Right cardiac atrium (tissue), 5 donors: ENCODE measurements around the gene SLC20A1. TPM values are rescaled to one million over a fixed set of nuclear protein-coding genes. Genes with fewer than 3 reads are reported as not detected.
"Not testable (repeated sequence)": the region's sequence is repeated elsewhere in the genome, so short reads cannot be mapped to it uniquely, and the experiment has no call there.

ENCODE experiments used
- ATAC-seq, 2 donors: fragments of 200-7000 bp; cut with Tn5 transposase; one replicate each; pipeline versions ENCODE4 v1.8.0 to v1.9.1; 2020; ENCODE audit warnings: moderate library complexity in 2 of 2, mild to moderate bottlenecking in 1 of 2
- DNase-seq, 3 donors: peaks; one replicate each; pipeline ENCODE4 v3.0.0-alpha.2; 2020
- H3K27ac ChIP-seq: one replicate; pipeline ENCODE4 v1.5.1; 2013; ENCODE audit warnings: mild to moderate bottlenecking, low read length, control low read depth, moderate library complexity
- H3K27me3 ChIP-seq: one replicate; pipeline ENCODE4 v1.6.1; 2013; ENCODE audit not compliant: control insufficient read depth, insufficient read depth
- H3K4me1 ChIP-seq: one replicate; pipeline ENCODE4 v1.6.1; 2013; ENCODE audit warnings: low read length; ENCODE audit not compliant: control insufficient read depth, insufficient read depth
- H3K4me3 ChIP-seq: one replicate; pipeline ENCODE4 v1.5.1; 2013; ENCODE audit warnings: low read length, control low read depth
- H3K9me3 ChIP-seq: one replicate; pipeline ENCODE4 v1.6.1; 2013; ENCODE audit warnings: low read length; ENCODE audit not compliant: control insufficient read depth
- WGBS: extraction: QIAGEN DNeasy Blood & Tissue Kit; methylation state at CpG from one replicate; pipeline ENCODE4 v1.1.7; 2013; 5-methylcytosine and 5-hydroxymethylcytosine counted together
- intact Hi-C, 4 donors: fragments of 100-400 bp; cut with DNase I; formaldehyde crosslinking; loops; one replicate each; pipeline versions ENCODE4 v1.11.0 to v1.14.0; 2022 to 2023
- polyA plus RNA-seq: library from polyadenylated mRNA; stranded (reverse); fragments of 200-250 nt; gene quantifications from one replicate; pipeline ENCODE4 v1.2.3, GENCODE V29; 2013
- total RNA-seq, 4 donors: library from RNA; stranded (reverse); fragmentation: NEBNext Ultra II Directional; extraction: Animal tissue kit (Norgen Biotek cat#: 25700); gene quantifications; one replicate each; pipeline ENCODE4 v1.2.1, GENCODE V29; 2021
- donor health status: healthy with polysubstance abuse.
- donor health status: DM: no; HTN: yes; CAD: no.
- donor health status: DM: no; HTN: no; CAD: no.
- donor health status: DM: no; HTN: yes; CAD: no; lungs with severe emphysema.
- donor health status: DM: yes; HTN: yes; CAD: no.

Gene SLC20A1
- total and polyA plus RNA-seq, 5 donors: 8.6 to 24.2 (median 14.9) TPM

- DNase-seq, H3K4me3 ChIP-seq: not testable (repeated sequence)
- 97% methylated on average over 4 of the region's 4 CpGs for WGBS
Observed at GRCh38 chr2:112609320-112609719, 36.4 kb upstream of the SLC20A1 start.

GRCh38 chr2:112612283-112612682, 33.5 kb upstream of the SLC20A1 start:
- ATAC-seq, H3K27me3 ChIP-seq, intact Hi-C loops, DNase-seq, H3K27ac ChIP-seq, H3K4me3 ChIP-seq, H3K9me3 ChIP-seq, H3K4me1 ChIP-seq: not testable (repeated sequence)
- 83% methylated on average over 1 of the region's 1 CpG for WGBS

More at GRCh38 chr2:112609320-112609719, 36.4 kb upstream of the SLC20A1 start:
- ATAC-seq, H3K27me3 ChIP-seq, H3K4me1 ChIP-seq, H3K27ac ChIP-seq, intact Hi-C loops, H3K9me3 ChIP-seq: not testable (repeated sequence)

GRCh38 chr2:112614201-112614840, 31.4 kb upstream of the SLC20A1 start:
- H3K4me3 ChIP-seq: no peak overlapping the region
- H3K27ac ChIP-seq: no peak overlapping the region
- ATAC-seq (no peak), DNase-seq (no peak)
- 72% methylated on average over 13 of the region's 13 CpGs for WGBS
- no peaks in the 10 kb centered on the region for H3K4me1 ChIP-seq
- no peaks in the 10 kb centered on the region for H3K9me3 ChIP-seq
- intact Hi-C loops: no loop called here
- H3K27me3 ChIP-seq: no peaks in the 10 kb centered on the region

- Histone ChIP-seq H3K27me3 (no peaks in the 10 kb centered on the region), H3K9me3 (no peaks in the 10 kb centered on the region), H3K4me3 (no peak overlapping the region), H3K4me1 (no peaks in the 10 kb centered on the region), H3K27ac (no peak overlapping the region)
- intact Hi-C loops: no loop called here
- ATAC-seq (no peak), DNase-seq (no peak)
- 97% methylated on average over 8 of the region's 8 CpGs for WGBS
Observed at GRCh38 chr2:112615051-112615450, 30.7 kb upstream of the SLC20A1 start.

GRCh38 chr2:112615798-112616197, 29.9 kb upstream of the SLC20A1 start:
- H3K27ac ChIP-seq, intact Hi-C loops, H3K9me3 ChIP-seq, H3K4me3 ChIP-seq, ATAC-seq, DNase-seq, H3K4me1 ChIP-seq, H3K27me3 ChIP-seq: not testable (repeated sequence)
- WGBS: 94% methylated on average over 2 of the region's 2 CpGs

- intact Hi-C loops: no loop called here
- ATAC-seq: no peak
- WGBS: 57% methylated on average over 6 of the region's 6 CpGs
Observed at GRCh38 chr2:112618383-112618782, 27.4 kb upstream of the SLC20A1 start.

GRCh38 chr2:112621790-112622527, 23.8 kb upstream of the SLC20A1 start:
- Histone ChIP-seq H3K9me3 (no peaks in the 10 kb centered on the region), H3K27me3 (no peaks in the 10 kb centered on the region), H3K4me3 (no peak overlapping the region), H3K4me1 (peaks cover 4% of the 10 kb centered on the region), H3K27ac (no peak overlapping the region)
- intact Hi-C loops: loop anchor here in 2 of 4 donors (10.0 kb wide), 1 partner anchor 73 kb away; no protein-coding TSS in a partner anchor
- no peak for ATAC-seq
- 78% methylated on average over 22 of the region's 22 CpGs for WGBS
- DNase-seq: no peak

More at GRCh38 chr2:112618383-112618782, 27.4 kb upstream of the SLC20A1 start:
- no peaks in the 10 kb centered on the region for H3K9me3 ChIP-seq
- no peaks in the 10 kb centered on the region for H3K27me3 ChIP-seq
- DNase-seq: no peak
- no peak overlapping the region for H3K4me3 ChIP-seq
- H3K4me1 ChIP-seq: no peaks in the 10 kb centered on the region
- H3K27ac ChIP-seq: no peak overlapping the region

GRCh38 chr2:112622528-112622849, 23.2 kb upstream of the SLC20A1 start:
- intact Hi-C loops: loop anchor here in 2 of 4 donors (10.0 kb wide), 1 partner anchor 72 kb away; no protein-coding TSS in a partner anchor
- ATAC-seq (no peak), DNase-seq (no peak)
- no peak overlapping the region for H3K27ac ChIP-seq
- H3K9me3 ChIP-seq: no peaks in the 10 kb centered on the region
- 18% methylated on average over 3 of the region's 3 CpGs for WGBS
- H3K4me1 ChIP-seq: peaks cover 4% of the 10 kb centered on the region
- H3K27me3 ChIP-seq: no peaks in the 10 kb centered on the region
- H3K4me3 ChIP-seq: no peak overlapping the region

GRCh38 chr2:112623913-112624777, 21.6 kb upstream of the SLC20A1 start:
- intact Hi-C loops: loop anchor here in 2 of 4 donors (10.0 kb wide), 1 partner anchor 71 kb away; no protein-coding TSS in a partner anchor
- ATAC-seq (peak in 1 of 2 donors; percentile 44), DNase-seq (peak; percentile 52 to 69 (median 63))
- WGBS: 83% methylated on average over 11 of the region's 11 CpGs
- no peaks in the 10 kb centered on the region for H3K27me3 ChIP-seq
- no peak overlapping the region for H3K4me3 ChIP-seq
- H3K9me3 ChIP-seq: no peaks in the 10 kb centered on the region
- H3K27ac ChIP-seq: no peak overlapping the region
- H3K4me1 ChIP-seq: peaks cover 9% of the 10 kb centered on the region

- H3K27me3 ChIP-seq: no peaks in the 10 kb centered on the region
- DNase-seq: peak in 1 of 3 donors; percentile 37
- H3K9me3 ChIP-seq: no peaks in the 10 kb centered on the region
- no peak overlapping the region for H3K27ac ChIP-seq
- WGBS: 71% methylated on average over 7 of the region's 7 CpGs
- ATAC-seq: no peak
- H3K4me3 ChIP-seq: no peak overlapping the region
- intact Hi-C loops: loop anchor here (2.0 to 10.0 kb wide), 3 partner anchors 69 to 102 kb away; no protein-coding TSS in a partner anchor
- H3K4me1 ChIP-seq: peaks cover 9% of the 10 kb centered on the region
Observed at GRCh38 chr2:112625474-112626114, 20.1 kb upstream of the SLC20A1 start.
